Measurements from ENCODE around the gene CTIF.

The CTIF gene

DNA sequence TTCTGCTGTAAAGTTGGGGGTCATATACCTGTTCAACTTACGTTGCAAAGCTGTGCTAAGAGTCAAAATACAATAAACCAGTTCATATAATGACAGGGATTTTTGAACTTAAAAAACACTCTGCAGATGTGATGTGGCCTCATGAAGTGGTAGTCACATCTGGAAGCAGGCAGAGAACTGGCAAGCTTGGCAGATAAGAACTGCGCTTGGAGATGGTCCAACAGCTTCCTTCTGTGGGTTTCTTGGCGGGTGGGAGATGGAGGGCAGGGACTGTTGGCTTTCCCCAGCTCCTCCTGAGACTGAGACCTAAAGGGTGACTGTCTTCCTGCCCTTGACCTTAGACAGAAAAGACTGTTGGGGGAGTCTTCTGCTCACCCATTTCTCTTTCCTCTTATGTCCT, 140.4 kb downstream of the CTIF start:
- TF ChIP-seq CREB1 (IDR thresholded peaks at IDR 0.05; ENCODE audit: low read depth) (no peak), TAF1 (IDR thresholded peaks at IDR 0.05; ENCODE audit: low read depth) (no peak), RAD21 (IDR thresholded peaks at IDR 0.05; ENCODE audit: low read depth) (no peak), TCF12 (IDR thresholded peaks at IDR 0.05; ENCODE audit: low read depth) (no peak), MAX (IDR thresholded peaks at IDR 0.05) (no peak), REST (IDR thresholded peaks at IDR 0.05; ENCODE audit: low read depth) (no peak), EP300 (IDR thresholded peaks at IDR 0.05; ENCODE audit: borderline replicate concordance) (no peak), NFIC (IDR thresholded peaks at IDR 0.05) (no peak), ZBTB7A (IDR thresholded peaks at IDR 0.05; ENCODE audit: low read depth) (no peak), CEBPB (IDR thresholded peaks at IDR 0.05) (no peak), TEAD4 (IDR thresholded peaks at IDR 0.05) (no peak), FOXM1 (IDR thresholded peaks at IDR 0.05; ENCODE audit: borderline replicate concordance, low read depth) (no peak), USF1 (IDR thresholded peaks at IDR 0.05) (no peak), EGR1 (IDR thresholded peaks at IDR 0.05) (no peak)

- no peak for TF ChIP-seq TAF1 (IDR thresholded peaks at IDR 0.05; ENCODE audit: low read depth)
- TF ChIP-seq TCF12 (IDR thresholded peaks at IDR 0.05; ENCODE audit: low read depth): no peak
- no peak for TF ChIP-seq FOXM1 (IDR thresholded peaks at IDR 0.05; ENCODE audit: borderline replicate concordance, low read depth)
- TF ChIP-seq YY1 (IDR thresholded peaks at IDR 0.05; ENCODE audit: low read depth): no peak
- TF ChIP-seq CREB1 (IDR thresholded peaks at IDR 0.05; ENCODE audit: low read depth): no peak
- no peak for TF ChIP-seq EP300 (IDR thresholded peaks at IDR 0.05; ENCODE audit: borderline replicate concordance)
- no peak for TF ChIP-seq REST (IDR thresholded peaks at IDR 0.05; ENCODE audit: low read depth)
- no peak for TF ChIP-seq CEBPB (IDR thresholded peaks at IDR 0.05)
- TF ChIP-seq NFIC (IDR thresholded peaks at IDR 0.05): no peak
- TF ChIP-seq EGR1 (IDR thresholded peaks at IDR 0.05): no peak
- TF ChIP-seq TEAD4 (IDR thresholded peaks at IDR 0.05): no peak
Measured at GRCh38 chr18:48680339-48681250, 141.8 kb downstream of the CTIF start.

- TF ChIP-seq CREB1 (IDR thresholded peaks at IDR 0.05; ENCODE audit: low read depth) (no peak), REST (IDR thresholded peaks at IDR 0.05; ENCODE audit: low read depth) (no peak), EP300 (IDR thresholded peaks at IDR 0.05; ENCODE audit: borderline replicate concordance) (no peak)
Measured at GRCh38 chr18:48682768-48683167, 143.9 kb downstream of the CTIF start.

DNA sequence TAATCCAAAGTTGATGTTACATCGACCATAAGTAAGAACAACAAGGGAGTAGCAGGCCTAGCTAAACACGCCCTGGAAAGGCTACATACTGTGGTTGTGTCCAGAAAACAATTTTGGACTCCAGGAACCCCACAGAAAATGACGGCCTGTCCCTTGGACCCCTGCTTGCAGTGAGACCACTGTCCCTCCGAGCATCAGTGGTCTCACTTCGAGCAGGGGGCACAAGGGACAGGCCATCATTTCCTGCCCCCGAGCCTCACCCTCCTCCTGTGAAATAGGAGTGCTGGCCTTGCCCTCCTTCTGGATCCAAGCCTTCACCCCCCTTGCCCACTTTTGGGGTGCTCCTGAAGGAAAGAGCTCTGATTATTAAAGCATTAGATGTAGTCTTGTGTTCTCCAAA, 144.4 kb downstream of the CTIF start:
- TF ChIP-seq YY1 (IDR thresholded peaks at IDR 0.05; ENCODE audit: low read depth): no peak

GRCh38 chr18:48683661-48684060, 144.8 kb downstream of the CTIF start:
- no peak for TF ChIP-seq FOXM1 (IDR thresholded peaks at IDR 0.05; ENCODE audit: borderline replicate concordance, low read depth)
- no peak for TF ChIP-seq USF1 (IDR thresholded peaks at IDR 0.05)
- no peak for TF ChIP-seq ZBTB7A (IDR thresholded peaks at IDR 0.05; ENCODE audit: low read depth)
- TF ChIP-seq NFIC (IDR thresholded peaks at IDR 0.05): no peak
- no peak for TF ChIP-seq EGR1 (IDR thresholded peaks at IDR 0.05)
- no peak for TF ChIP-seq MAX (IDR thresholded peaks at IDR 0.05)
- no peak for TF ChIP-seq CREB1 (IDR thresholded peaks at IDR 0.05; ENCODE audit: low read depth)
- TF ChIP-seq CEBPB (IDR thresholded peaks at IDR 0.05): no peak
- TF ChIP-seq REST (IDR thresholded peaks at IDR 0.05; ENCODE audit: low read depth): no peak
- TF ChIP-seq TCF12 (IDR thresholded peaks at IDR 0.05; ENCODE audit: low read depth): no peak
- TF ChIP-seq EP300 (IDR thresholded peaks at IDR 0.05; ENCODE audit: borderline replicate concordance): no peak
- no peak for TF ChIP-seq YY1 (IDR thresholded peaks at IDR 0.05; ENCODE audit: low read depth)
- TF ChIP-seq TAF1 (IDR thresholded peaks at IDR 0.05; ENCODE audit: low read depth): no peak
- TF ChIP-seq TEAD4 (IDR thresholded peaks at IDR 0.05): no peak
- no peak for TF ChIP-seq RAD21 (IDR thresholded peaks at IDR 0.05; ENCODE audit: low read depth)
